ENCODE results near the gene PTF1A.
"Not testable (repeated sequence)": the region's sequence is repeated elsewhere in the genome, so short reads cannot be mapped to it uniquely, and the experiment has no call there.

The PTF1A gene

GRCh38 chr10:23204773-23205172 is 12.7 kb downstream of the PTF1A start:
- no peak for DNase-seq

DNA sequence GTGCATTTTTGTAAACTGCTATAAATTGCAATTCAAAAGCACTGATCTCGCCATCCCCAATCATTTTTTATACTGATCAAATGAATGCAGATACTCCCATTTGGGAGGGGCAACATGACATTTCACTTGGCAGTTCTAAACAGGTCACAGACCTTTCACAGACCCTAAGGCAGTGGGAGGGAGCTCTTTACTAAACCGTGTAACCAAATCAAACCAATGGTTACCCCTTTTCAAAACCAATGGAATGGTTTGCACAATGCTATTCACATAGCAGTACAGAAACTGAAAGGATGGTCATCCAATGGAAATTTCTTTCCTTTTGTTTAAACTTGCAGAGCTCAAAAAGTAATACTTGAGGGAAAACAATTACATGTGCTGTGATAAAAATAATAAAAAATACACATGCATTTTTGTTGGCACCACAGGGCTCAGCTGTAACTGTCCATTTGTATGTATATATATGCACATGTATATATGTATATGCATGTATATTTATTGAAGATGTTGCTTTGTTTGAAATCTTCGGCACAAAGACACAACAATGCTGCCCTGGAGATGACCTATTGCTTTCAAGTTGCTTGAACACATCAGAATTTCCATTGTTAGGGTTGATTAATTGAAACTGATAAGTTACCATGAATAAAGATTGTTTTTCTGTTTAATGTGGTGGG is 14.0 kb downstream of the PTF1A start:
- no peak for DNase-seq

- DNase-seq, result no peak
Measured at GRCh38 chr10:23217471-23217870, 25.4 kb downstream of the PTF1A start.

GRCh38 chr10:23230582-23230981 is 38.5 kb downstream of the PTF1A start:
- DNase-seq, result no peak

DNA sequence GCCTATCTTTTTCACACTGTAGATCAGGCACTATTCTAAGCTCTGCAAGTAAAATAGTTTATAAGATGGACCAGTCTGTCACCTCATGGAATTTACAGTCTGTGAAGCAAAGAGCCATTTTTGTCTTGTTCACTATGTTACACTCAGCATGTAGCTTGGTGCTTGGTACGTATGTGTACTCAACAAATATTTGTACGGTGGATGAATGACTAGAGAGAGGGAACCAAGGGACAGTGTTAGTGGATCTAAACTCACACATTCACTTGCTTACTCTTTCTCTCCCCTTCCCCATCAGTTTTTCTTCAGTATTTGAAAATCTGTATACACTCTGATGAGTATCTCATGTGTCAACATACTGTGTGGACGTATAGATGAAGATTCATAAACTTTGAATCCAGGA is 45.9 kb downstream of the PTF1A start:
- DNase-seq, result no peak

GRCh38 chr10:23241779-23242178 is 49.7 kb downstream of the PTF1A start:
- DNase-seq, result not testable (repeated sequence)

All from fibroblast of skin of scalp (primary cell).